HG03103 (cell line): ENCODE measurements around the gene TNIK.
"Not testable (repeated sequence)": the region's sequence is repeated elsewhere in the genome, so short reads cannot be mapped to it uniquely, and the experiment has no call there.

Experiments used
- ATAC-seq: cut with Tn5 transposase; IDR thresholded peaks from one replicate; pipeline ENCODE4 v1.9.1; 2021; ENCODE audit warnings: low read depth; ENCODE audit not compliant: unreplicated experiment

Gene TNIK

GRCh38 chr3:171122861-171123260, 337.3 kb downstream of the TNIK start:
- ATAC-seq: no peak

- no peak for ATAC-seq
Observed at GRCh38 chr3:171122240-171122639, 338.0 kb downstream of the TNIK start.

GRCh38 chr3:171121801-171122200, 338.4 kb downstream of the TNIK start:
- no peak for ATAC-seq

- ATAC-seq: not testable (repeated sequence)
Observed at GRCh38 chr3:171119402-171119801, 340.8 kb downstream of the TNIK start.

GRCh38 chr3:171118993-171119392, 341.2 kb downstream of the TNIK start:
- ATAC-seq: not testable (repeated sequence)

GRCh38 chr3:171116824-171117395, 343.3 kb downstream of the TNIK start:
- ATAC-seq: no peak

- no peak for ATAC-seq
Observed at GRCh38 chr3:171116365-171116764, 343.8 kb downstream of the TNIK start.

- no peak for ATAC-seq
Observed at GRCh38 chr3:171115667-171116066, 344.5 kb downstream of the TNIK start.

GRCh38 chr3:171113716-171114115, 346.5 kb downstream of the TNIK start:
- ATAC-seq: no peak

GRCh38 chr3:171110715-171111114, 349.5 kb downstream of the TNIK start:
- no peak for ATAC-seq

GRCh38 chr3:171108066-171108465, 352.1 kb downstream of the TNIK start:
- ATAC-seq: no peak

- no peak for ATAC-seq
Observed at GRCh38 chr3:171103185-171103584, 357.0 kb downstream of the TNIK start.

- no peak for ATAC-seq
Observed at GRCh38 chr3:171101982-171102641, 358.1 kb downstream of the TNIK start.

- ATAC-seq: no peak
Observed at GRCh38 chr3:171099911-171100310, 360.3 kb downstream of the TNIK start.

GRCh38 chr3:171095063-171095462, 365.1 kb downstream of the TNIK start:
- ATAC-seq: peak; percentile 86

GRCh38 chr3:171094411-171094810, 365.8 kb downstream of the TNIK start:
- ATAC-seq: no peak

GRCh38 chr3:171093462-171093861, 366.7 kb downstream of the TNIK start:
- no peak for ATAC-seq

GRCh38 chr3:171092467-171092911, 367.7 kb downstream of the TNIK start:
- no peak for ATAC-seq

- no peak for ATAC-seq
Observed at GRCh38 chr3:171090321-171090720, 369.9 kb downstream of the TNIK start.

- ATAC-seq: no peak
Observed at GRCh38 chr3:171088964-171089754, 371.0 kb downstream of the TNIK start.

- ATAC-seq: no peak
Observed at GRCh38 chr3:171088496-171088895, 371.7 kb downstream of the TNIK start.

GRCh38 chr3:171086914-171087313, 373.3 kb downstream of the TNIK start:
- ATAC-seq: no peak
